ENCODE results near the gene DONSON. TPM values are rescaled to one million over a fixed set of nuclear protein-coding genes. Genes with fewer than 3 reads are reported as not detected.

Gene DONSON
- total and polyA plus RNA-seq, 9 of the 15 experiments (the other 6 are each of a cell fraction or from before 2014, with no cell fraction given), result 26.7 to 124 (median 62.6) TPM

DNA sequence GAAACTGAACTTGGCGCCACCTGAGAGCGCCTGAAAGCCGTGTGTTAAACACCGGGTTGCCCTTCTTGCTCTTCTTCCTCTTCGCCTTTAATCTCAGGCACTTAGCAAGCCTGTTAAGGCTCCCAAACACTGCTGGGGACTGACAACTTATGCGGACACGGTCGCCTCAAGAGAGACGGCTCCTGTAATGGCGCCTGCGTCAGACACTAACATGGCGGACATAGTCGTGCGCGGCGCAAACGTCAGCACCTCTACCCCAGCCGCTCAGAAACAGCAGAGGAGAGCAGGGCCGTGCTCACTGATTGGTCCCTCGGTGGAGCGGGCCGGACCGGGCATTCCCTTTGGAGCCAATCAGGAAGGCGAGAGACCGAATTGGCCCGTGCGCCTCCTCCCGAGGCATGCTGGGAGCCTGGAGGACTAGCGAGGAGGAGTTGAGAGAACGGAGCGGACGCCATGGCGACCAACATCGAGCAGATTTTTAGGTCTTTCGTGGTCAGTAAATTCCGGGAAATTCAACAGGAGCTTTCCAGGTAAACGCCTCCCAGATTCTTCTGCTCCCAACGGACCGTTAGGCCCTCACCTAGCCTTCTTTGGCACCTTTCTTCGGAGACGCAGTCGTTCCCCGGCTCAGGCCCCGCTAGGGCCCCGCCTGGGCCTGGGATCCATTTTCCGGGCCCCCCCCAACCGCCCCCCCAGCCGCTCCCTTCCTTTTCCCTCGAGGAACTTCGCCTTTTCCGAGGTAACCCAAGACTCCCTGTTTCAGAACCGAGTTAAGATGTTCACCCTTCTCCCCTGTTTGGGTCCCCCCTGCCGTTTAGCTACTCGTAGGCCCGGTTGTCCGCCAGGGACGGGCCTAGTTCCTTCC is 45.6 kb downstream of the DONSON start, which contains the start of gene SON (continued):
- TF ChIP-seq CREB1 (IDR thresholded peaks at IDR 0.05), result peak; percentile 86
- peak; percentile 90 for TF ChIP-seq CREB1 (CRISPR knock-in tag; IDR thresholded peaks at IDR 0.05)
- no peak for TF ChIP-seq CBX1 (IDR thresholded peaks at IDR 0.05; ENCODE audit: low read depth)
- 0 out of 2 replicates have a peak, but pooled peaks have one; percentile 5 for TF ChIP-seq ZNF586 (CRISPR knock-in tag; conservative IDR thresholded peaks at IDR 0.05)
- TF ChIP-seq KAT7 (CRISPR knock-in tag; IDR thresholded peaks at IDR 0.05; ENCODE audit: borderline replicate concordance), result no peak; the same call in 1 of the 2 replicates
- TF ChIP-seq SMARCA5 (IDR thresholded peaks at IDR 0.05), result no peak
- TF ChIP-seq, protein P1, sequence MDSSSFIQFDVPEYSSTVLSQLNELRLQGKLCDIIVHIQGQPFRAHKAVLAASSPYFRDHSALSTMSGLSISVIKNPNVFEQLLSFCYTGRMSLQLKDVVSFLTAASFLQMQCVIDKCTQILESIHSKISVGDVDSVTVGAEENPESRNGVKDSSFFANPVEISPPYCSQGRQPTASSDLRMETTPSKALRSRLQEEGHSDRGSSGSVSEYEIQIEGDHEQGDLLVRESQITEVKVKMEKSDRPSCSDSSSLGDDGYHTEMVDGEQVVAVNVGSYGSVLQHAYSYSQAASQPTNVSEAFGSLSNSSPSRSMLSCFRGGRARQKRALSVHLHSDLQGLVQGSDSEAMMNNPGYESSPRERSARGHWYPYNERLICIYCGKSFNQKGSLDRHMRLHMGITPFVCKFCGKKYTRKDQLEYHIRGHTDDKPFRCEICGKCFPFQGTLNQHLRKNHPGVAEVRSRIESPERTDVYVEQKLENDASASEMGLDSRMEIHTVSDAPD (CRISPR knock-in tag; IDR thresholded peaks at IDR 0.05), result no peak
- no peak for TF ChIP-seq MAFF (IDR thresholded peaks at IDR 0.05; ENCODE audit: low read length)
- no peak for TF ChIP-seq ZNF551 (CRISPR knock-in tag; IDR thresholded peaks at IDR 0.05)
- no peak for TF ChIP-seq ZNF436 (CRISPR knock-in tag; IDR thresholded peaks at IDR 0.05)
- TF ChIP-seq NR2C1 (IDR thresholded peaks at IDR 0.05), result peak; percentile 60; the same call in 1 of the 2 replicates
- TF ChIP-seq NR2C1 (tag; IDR thresholded peaks at IDR 0.05), result no peak
- 0 out of 2 replicates have a peak, but pooled peaks have one; percentile 60 for TF ChIP-seq GABPA (tag; conservative IDR thresholded peaks at IDR 0.05; ENCODE audit: low read depth)
- TF ChIP-seq BDP1 (IDR thresholded peaks at IDR 0.05; ENCODE audit: insufficient read depth, insufficient read length), result no peak
- TF ChIP-seq PHF21A (IDR thresholded peaks at IDR 0.05; ENCODE audit: borderline replicate concordance, low read depth), result peak; percentile 62; the same call in 1 of the 2 replicates
- TF ChIP-seq CBX5 (IDR thresholded peaks at IDR 0.05; ENCODE audit: borderline replicate concordance, low read depth), result no peak
- no peak; the same call in 1 of the 2 replicates for TF ChIP-seq ESRRA (IDR thresholded peaks at IDR 0.05; ENCODE audit: borderline replicate concordance, low read depth)
- TF ChIP-seq, protein P2, sequence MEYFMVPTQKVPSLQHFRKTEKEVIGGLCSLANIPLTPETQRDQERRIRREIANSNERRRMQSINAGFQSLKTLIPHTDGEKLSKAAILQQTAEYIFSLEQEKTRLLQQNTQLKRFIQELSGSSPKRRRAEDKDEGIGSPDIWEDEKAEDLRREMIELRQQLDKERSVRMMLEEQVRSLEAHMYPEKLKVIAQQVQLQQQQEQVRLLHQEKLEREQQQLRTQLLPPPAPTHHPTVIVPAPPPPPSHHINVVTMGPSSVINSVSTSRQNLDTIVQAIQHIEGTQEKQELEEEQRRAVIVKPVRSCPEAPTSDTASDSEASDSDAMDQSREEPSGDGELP (CRISPR knock-in tag; IDR thresholded peaks at IDR 0.05; ENCODE audit: borderline replicate concordance), result peak; percentile 59
- no peak for TF ChIP-seq ZNF668 (CRISPR knock-in tag; IDR thresholded peaks at IDR 0.05)
- TF ChIP-seq ZNF354B (CRISPR knock-in tag; IDR thresholded peaks at IDR 0.05), result no peak
- TF ChIP-seq SMARCC2 (IDR thresholded peaks at IDR 0.05; ENCODE audit: low read depth), result no peak
- TF ChIP-seq DDX20 (tag; IDR thresholded peaks at IDR 0.05; ENCODE audit: low read depth), result no peak
- no peak for TF ChIP-seq PBX2 (CRISPR knock-in tag; IDR thresholded peaks at IDR 0.05; ENCODE audit: low read depth)
- no peak for TF ChIP-seq PBX2 (tag; conservative IDR thresholded peaks at IDR 0.05; ENCODE audit: low read depth)
